ENCODE results near the gene ANKS4B.
"Not testable (repeated sequence)": the region's sequence is repeated elsewhere in the genome, so short reads cannot be mapped to it uniquely, and the experiment has no call there.

Gene ANKS4B

DNA sequence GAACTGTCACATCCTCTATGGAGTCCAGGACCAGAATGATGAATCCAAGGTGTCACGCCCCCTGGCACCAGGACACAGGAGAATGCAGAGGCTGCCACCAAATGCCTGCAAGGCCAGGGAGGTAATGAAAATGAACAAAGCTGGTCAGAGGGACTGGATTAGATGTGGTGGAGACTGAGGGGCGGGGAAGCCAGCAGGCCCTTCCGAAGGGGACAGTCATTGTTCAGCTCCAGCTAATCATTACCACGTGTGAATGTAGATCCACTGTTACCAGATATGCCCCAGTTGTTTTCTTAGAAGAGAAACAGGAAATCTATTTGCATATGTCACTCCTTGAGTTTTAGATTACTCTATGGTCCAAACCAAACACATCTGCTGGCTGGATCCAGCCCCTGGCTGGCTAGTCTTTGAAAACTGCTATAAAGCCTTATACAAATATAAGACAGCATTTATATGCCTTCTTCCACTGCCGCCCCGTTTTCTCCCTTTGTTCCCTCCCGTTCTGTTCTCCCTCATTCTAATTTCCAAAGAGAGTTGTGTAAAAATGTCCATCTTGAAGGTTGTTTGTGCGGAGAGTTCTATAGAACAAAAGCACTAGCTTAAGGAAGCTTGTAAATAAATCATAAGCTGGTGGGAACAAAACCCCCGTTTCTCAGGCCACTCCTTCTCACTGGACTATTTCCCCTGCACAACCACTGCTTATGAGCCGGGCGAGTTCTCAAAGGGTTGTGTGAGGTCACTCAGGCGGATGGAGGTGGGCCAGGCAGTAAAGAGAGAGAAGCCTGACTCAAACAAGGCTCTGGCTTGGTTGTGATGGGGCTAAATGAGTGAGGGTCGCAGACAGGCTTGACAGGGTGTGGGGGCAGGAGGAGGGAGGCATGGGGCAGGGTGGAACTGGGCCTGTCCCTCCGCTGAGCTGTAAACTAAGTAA, 30.4 kb downstream of the ANKS4B start:
- DNase-seq (ENCODE audit: low read depth in 2 of 2), result no peak

DNA sequence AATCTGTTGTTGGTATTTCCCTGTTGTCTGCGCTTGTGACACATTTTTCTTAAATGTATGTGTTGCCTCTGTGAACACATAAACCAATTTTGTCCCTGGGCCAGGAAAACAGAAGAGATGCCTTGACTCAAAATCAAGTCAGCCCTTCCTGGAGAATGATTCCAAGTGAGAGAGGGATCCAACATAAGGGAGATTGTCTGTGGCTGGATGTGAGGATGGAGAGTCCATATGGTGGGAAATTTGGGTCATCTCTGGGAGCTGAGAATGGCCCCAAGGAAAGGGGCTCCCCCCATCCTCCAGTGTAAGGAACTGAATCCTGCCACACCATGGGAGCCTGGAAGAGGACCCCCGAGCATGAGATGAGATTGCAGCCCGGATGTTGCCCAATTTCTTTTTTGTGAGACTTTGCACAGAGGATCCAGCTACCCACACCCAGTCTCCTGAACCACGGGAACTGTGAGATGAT, 31.1 kb downstream of the ANKS4B start:
- DNase-seq (ENCODE audit: low read depth in 2 of 2), result no peak

DNA sequence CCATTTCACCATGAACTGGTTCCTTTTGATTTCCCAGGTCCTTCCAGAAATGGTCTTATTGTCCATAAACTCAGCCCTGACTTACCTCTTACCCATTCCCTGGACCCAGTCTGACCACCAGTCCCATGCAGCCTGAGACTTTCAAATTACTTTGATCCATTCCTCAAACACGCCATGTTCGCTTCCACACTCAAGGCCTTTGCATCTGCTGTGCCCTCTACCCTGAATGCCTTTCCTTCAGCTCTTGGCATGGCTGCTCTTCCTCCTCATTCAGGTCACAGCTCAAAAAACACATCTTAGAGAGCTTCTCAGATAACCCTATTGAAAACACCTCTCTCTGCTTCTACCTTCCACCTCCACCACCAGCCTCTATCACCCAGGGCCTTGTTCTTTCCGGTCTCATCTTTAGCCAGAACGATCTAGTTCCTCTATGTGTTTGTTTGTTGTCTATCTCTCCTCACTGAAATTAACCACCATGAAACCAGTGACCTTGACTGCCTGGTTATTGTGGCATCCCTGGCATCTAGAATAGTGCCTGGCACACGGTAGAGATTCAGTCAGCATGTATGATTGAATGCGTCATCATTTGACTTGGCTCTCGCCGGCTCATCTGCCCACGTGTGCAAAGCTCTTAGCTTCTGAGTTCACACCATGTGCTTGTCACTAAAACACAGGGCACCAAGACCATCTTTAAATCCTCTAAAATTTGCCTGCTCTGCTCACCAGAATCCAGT, 31.8 kb downstream of the ANKS4B start:
- DNase-seq (ENCODE audit: low read depth in 2 of 2), result no peak

DNA sequence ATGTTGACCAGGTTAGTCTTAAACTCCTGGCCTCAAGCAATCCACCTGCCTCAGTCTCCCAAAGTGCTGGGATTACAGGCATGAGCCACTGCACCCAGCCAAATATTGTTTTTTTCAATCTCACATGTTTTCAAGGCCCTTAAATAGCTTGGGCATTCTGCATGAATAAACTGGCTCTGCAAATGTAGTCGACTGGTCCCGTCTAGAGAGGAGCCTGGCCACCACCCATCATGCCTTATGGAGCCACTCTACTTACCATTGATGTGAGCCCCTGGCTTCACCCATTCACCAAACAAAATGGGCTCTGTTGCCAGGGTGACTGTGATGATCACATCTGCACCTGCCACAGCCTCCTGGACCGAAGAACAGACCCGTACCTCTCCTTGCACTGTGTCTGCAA, 33.8 kb downstream of the ANKS4B start:
- DNase-seq (ENCODE audit: low read depth in 2 of 2), result no peak

DNA sequence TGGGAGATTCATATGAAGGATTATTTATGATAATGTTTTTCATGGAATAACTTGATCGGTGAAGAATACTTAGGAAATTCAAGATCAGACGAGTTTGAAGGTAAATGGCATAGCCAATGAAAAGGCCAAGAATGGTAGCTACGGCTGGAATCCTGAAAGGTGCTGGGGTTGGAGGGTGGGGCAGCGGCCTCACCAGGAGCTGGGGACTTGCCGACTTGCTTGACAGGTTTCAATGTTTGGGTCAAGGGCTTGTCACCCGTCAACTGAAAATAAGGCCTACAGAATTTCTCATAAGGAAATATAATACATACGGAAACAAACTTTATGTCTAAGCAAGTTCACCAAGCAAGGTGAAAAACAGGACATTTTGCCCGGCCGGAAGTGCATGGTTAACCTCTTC, 34.7 kb downstream of the ANKS4B start:
- no peak for DNase-seq (ENCODE audit: low read depth in 2 of 2)

GRCh38 chr16:21272253-21272652, 38.8 kb downstream of the ANKS4B start:
- DNase-seq (ENCODE audit: low read depth in 2 of 2), result no peak

- not testable (repeated sequence) for DNase-seq (ENCODE audit: low read depth in 2 of 2)
Observed at GRCh38 chr16:21272763-21273162, 39.3 kb downstream of the ANKS4B start.

- DNase-seq (ENCODE audit: low read depth in 2 of 2), result no peak
Observed at GRCh38 chr16:21274172-21274726, 40.8 kb downstream of the ANKS4B start.

DNA sequence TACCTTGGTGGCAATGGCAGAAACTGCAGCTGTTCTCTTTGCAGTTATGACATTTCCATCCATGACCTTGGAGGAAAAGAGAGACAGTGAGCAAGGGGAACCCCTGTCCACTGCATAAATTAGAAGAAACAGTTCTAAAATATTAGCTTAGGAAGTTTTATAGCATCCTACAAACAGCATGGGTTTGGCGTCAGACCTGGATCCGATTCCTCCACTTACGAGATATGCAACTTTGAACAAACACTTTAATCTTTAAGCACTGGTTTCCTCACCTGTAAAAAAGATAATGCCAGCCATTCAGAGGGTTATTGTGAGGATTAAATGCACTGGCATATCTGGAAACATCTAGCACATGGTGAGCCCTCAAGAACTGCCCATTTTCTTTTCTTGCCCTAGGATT, 42.0 kb downstream of the ANKS4B start:
- no peak for DNase-seq (ENCODE audit: low read depth in 2 of 2)

DNA sequence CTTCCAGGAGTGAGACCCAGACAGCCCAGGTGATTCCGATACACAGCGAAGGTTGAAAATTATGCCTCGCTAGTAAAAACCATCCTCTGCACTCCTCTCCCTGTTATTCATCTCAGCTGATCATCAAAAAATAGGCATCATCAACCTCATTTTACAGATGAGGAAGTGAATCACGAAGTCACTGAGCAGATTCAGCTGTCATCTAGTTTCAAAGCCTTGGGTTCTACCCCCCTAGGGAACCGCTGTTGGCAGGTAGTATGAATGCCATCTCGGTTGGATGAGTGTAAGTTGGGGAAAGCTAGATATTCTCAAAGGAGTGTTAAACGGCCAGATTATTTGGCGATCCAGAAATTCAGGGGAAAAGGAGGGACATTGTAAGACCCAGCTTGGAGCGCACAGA, 42.6 kb downstream of the ANKS4B start:
- DNase-seq (ENCODE audit: low read depth in 2 of 2), result no peak

GRCh38 chr16:21277045-21277926, 43.8 kb downstream of the ANKS4B start:
- no peak for DNase-seq (ENCODE audit: low read depth in 2 of 2)

GRCh38 chr16:21277927-21278706, 44.6 kb downstream of the ANKS4B start, which contains the start of gene CRYM:
TSS of gene CRYM (minus strand) at chr16:21278290. CDS start at chr16:21278251, 39 bp downstream.
- no peak for DNase-seq (ENCODE audit: low read depth in 2 of 2)

- DNase-seq (ENCODE audit: low read depth in 2 of 2), result no peak
Observed at GRCh38 chr16:21279501-21279900, 46.0 kb downstream of the ANKS4B start.

GRCh38 chr16:21281698-21282389, 48.3 kb downstream of the ANKS4B start:
- DNase-seq (ENCODE audit: low read depth in 2 of 2), result no peak

- no peak for DNase-seq (ENCODE audit: low read depth in 2 of 2)
Observed at GRCh38 chr16:21283521-21284289, 50.2 kb downstream of the ANKS4B start.

- no peak for DNase-seq (ENCODE audit: low read depth in 2 of 2)
Observed at GRCh38 chr16:21284414-21284813, 50.9 kb downstream of the ANKS4B start.

DNA sequence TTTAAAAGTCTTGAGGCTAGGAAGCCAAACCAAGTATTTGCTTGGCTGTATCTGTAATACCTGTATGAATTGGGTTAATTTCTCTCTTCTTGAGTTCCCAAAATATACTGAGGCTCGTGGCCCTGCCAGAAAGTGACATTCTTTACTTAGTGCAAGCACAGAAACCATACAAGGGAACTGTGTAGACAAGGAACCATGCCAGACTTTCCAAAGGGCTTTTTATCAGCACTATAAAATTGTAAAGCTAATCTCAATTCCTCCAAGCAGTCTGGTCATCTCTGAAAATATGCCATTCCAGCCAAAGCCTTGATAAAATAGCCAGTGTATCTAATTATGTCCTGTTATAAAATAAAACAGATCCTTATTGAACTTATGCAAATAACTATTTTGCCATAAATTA, 51.8 kb downstream of the ANKS4B start:
- no peak for DNase-seq (ENCODE audit: low read depth in 2 of 2)

- DNase-seq (ENCODE audit: low read depth in 2 of 2), result not testable (repeated sequence)
Observed at GRCh38 chr16:21289789-21290188, 56.3 kb downstream of the ANKS4B start.
